Measurements from ENCODE around the gene CLIP2. TPM values are rescaled to one million over a fixed set of nuclear protein-coding genes. Genes with fewer than 3 reads are reported as not detected.
"Not testable (repeated sequence)": the region's sequence is repeated elsewhere in the genome, so short reads cannot be mapped to it uniquely, and the experiment has no call there.

CLIP2 gene
- total RNA-seq, 1 donor from 2014 or later = 48.9 TPM

DNA sequence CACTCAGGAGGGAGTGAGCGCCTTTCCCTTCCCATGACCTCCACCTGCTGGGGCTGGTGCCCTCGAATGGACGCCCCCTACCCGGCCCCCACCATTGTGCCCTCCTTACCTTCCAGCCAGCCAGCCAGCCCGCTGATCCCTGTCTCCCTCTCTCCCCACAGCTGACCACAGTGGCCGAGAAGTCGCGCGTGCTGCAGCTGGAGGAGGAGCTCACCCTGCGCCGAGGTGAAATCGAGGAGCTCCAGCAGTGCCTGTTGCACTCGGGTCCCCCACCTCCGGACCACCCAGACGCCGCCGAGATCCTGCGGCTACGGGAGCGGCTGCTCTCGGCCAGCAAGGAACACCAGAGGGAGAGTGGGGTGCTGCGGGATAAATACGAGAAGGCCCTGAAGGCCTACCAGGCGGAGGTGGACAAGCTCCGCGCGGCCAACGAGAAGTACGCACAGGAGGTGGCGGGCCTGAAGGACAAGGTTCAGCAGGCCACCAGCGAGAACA, 86.6 kb downstream of the CLIP2 start:
- DNase-seq (ENCODE audit: extremely low spot score, unreplicated experiment) = no peak
- Mint-ChIP-seq H3K27ac (no peak overlapping the region), H3K4me1 (ENCODE audit: unreplicated experiment) (peaks cover 6% of the 10 kb centered on the region), H3K4me3 (no peak overlapping the region), H3K9me3 (no peaks in the 10 kb centered on the region), H3K36me3 (peaks cover 8% of the 10 kb centered on the region), H3K27me3 (no peaks in the 10 kb centered on the region)
- TF ChIP-seq, protein P1, sequence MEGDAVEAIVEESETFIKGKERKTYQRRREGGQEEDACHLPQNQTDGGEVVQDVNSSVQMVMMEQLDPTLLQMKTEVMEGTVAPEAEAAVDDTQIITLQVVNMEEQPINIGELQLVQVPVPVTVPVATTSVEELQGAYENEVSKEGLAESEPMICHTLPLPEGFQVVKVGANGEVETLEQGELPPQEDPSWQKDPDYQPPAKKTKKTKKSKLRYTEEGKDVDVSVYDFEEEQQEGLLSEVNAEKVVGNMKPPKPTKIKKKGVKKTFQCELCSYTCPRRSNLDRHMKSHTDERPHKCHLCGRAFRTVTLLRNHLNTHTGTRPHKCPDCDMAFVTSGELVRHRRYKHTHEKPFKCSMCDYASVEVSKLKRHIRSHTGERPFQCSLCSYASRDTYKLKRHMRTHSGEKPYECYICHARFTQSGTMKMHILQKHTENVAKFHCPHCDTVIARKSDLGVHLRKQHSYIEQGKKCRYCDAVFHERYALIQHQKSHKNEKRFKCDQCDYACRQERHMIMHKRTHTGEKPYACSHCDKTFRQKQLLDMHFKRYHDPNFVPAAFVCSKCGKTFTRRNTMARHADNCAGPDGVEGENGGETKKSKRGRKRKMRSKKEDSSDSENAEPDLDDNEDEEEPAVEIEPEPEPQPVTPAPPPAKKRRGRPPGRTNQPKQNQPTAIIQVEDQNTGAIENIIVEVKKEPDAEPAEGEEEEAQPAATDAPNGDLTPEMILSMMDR (conservative IDR thresholded peaks at IDR 0.05) = no peak

DNA sequence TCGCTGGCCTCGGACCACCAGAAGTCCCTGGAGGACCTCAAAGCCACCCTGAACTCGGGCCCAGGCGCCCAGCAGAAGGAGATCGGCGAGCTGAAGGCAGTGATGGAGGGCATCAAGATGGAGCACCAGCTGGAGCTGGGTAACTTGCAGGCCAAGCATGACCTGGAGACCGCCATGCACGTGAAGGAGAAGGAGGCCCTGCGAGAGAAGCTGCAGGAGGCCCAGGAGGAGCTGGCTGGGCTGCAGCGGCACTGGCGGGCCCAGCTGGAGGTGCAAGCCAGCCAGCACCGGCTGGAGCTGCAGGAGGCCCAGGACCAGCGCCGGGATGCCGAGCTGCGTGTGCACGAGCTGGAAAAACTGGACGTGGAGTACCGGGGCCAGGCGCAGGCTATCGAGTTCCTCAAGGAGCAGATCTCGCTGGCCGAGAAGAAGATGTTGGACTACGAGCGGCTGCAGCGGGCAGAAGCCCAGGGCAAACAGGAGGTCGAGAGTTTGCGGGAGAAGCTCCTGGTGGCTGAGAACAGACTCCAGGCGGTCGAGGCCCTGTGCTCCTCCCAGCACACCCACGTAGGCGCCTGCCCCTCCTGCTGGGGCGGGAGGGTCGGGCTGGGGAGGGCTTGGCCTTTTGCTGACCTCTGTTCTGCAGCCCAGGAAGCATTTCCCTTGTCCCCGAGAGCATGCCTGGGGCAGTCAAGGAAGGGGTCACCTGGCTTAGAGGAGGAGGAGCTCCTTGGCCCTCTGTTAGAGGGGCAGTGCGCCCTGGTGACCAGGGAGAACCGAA, 87.2 kb downstream of the CLIP2 start:
- Mint-ChIP-seq H3K36me3 (peaks cover 10% of the 10 kb centered on the region), H3K4me3 (no peak overlapping the region), H3K27ac (no peak overlapping the region), H3K4me1 (ENCODE audit: unreplicated experiment) (peaks cover 6% of the 10 kb centered on the region), H3K9me3 (no peaks in the 10 kb centered on the region), H3K27me3 (no peaks in the 10 kb centered on the region)
- TF ChIP-seq, protein P1 (conservative IDR thresholded peaks at IDR 0.05) = no peak
- no peak for DNase-seq (ENCODE audit: extremely low spot score, unreplicated experiment)

DNA sequence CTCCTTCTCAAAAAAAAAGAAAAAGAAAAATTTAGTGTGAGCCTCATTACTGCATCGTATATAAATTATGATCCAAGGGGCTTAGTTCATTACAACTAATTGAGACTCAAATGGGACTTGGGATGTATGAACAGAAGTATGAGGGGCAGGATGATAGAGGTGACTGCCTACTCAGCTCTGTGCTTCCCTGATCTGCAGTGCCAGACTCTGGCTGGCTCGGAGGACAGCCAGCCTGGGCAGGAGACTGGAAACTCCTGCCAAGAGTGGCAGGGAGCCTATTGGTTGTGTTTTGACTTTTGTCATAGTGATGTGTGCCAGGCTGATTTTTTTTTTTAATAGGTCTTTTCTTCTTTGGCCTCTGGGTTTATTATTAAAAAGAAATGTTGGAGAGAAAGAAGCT, 90.7 kb downstream of the CLIP2 start:
- DNase-seq (ENCODE audit: extremely low spot score, unreplicated experiment) = no peak
- Mint-ChIP-seq H3K9me3 (no peaks in the 10 kb centered on the region), H3K4me1 (ENCODE audit: unreplicated experiment) (no peaks in the 10 kb centered on the region), H3K36me3 (peaks cover 14% of the 10 kb centered on the region), H3K27ac (no peak overlapping the region), H3K4me3 (no peak overlapping the region), H3K27me3 (no peaks in the 10 kb centered on the region)
- TF ChIP-seq, protein P1 (conservative IDR thresholded peaks at IDR 0.05) = no peak

DNA sequence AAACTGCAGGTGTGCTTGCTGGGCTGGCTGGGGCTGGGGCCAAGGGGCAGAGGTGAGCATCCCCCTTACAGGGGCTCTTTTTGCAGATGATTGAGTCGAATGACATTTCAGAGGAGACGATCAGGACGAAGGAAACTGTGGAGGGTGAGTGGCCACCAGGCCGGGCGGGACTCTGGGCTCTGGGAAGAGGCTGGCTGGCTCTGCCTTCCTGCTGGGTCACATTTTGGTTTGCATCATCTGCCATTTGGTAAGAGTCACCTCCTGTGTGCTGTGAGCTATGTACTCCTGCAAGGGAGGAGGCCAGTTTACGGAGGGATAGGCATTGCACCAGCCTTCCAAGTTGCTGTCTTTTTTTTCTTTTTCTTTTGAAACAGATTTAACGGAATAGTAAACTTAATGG, 91.5 kb downstream of the CLIP2 start:
- DNase-seq (ENCODE audit: extremely low spot score, unreplicated experiment) = no peak
- no peak overlapping the region for H3K4me3 Mint-ChIP-seq
- H3K9me3 Mint-ChIP-seq = no peaks in the 10 kb centered on the region
- no peak overlapping the region for H3K27ac Mint-ChIP-seq
- H3K27me3 Mint-ChIP-seq = no peaks in the 10 kb centered on the region
- TF ChIP-seq, protein P1 (conservative IDR thresholded peaks at IDR 0.05) = no peak
- peaks cover 14% of the 10 kb centered on the region for H3K36me3 Mint-ChIP-seq
- H3K4me1 Mint-ChIP-seq (ENCODE audit: unreplicated experiment) = no peaks in the 10 kb centered on the region

DNA sequence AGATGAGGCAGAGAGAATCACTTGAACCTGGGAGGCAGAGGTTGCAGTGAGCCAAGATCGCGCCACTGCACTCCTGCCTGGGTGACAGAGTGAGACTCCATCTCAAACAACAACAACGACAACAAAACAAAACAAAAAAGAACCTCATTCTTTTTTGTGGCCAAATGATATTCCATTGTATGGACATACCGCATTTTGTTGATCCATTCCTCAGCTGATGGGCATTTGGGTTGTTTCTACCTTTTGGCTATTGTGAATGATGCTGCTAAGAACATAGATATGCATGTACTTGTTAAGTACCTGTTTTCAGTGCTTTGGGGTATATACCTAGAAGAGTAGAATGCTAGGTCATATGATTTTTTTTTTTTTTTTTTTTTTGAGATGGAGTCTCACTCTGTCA, 94.9 kb downstream of the CLIP2 start:
- H3K9me3 Mint-ChIP-seq = not testable (repeated sequence)
- H3K36me3 Mint-ChIP-seq = peaks cover 13% of the 10 kb centered on the region

DNA sequence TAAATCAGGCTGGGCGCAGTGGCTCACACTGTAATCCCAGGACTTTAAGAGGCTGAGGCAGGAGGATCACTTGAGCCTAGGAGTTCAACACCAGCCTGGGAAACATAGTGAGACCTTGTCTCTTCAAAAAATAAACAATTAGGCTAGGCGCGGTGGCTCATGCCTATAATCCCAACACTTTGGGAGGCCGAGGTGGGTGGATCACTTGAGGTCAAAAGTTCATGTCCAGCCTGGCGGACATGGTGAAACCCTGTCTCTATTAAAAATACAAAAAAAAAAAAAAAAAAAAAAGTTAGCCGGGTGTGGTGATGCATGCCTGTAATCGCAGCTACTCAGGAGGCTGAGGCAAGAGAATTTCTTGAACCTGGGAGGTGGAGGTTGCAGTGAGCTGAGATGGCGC, 95.6 kb downstream of the CLIP2 start:
- not testable (repeated sequence) for H3K27ac Mint-ChIP-seq; H3K4me3 Mint-ChIP-seq; H3K27me3 Mint-ChIP-seq; H3K4me1 Mint-ChIP-seq (ENCODE audit: unreplicated experiment); DNase-seq (ENCODE audit: extremely low spot score, unreplicated experiment); H3K9me3 Mint-ChIP-seq
- H3K36me3 Mint-ChIP-seq = peaks cover 13% of the 10 kb centered on the region

More for the DNA sequence above, 94.9 kb downstream of the CLIP2 start:
- H3K27me3 Mint-ChIP-seq; DNase-seq (ENCODE audit: extremely low spot score, unreplicated experiment); H3K4me1 Mint-ChIP-seq (ENCODE audit: unreplicated experiment); H3K4me3 Mint-ChIP-seq; H3K27ac Mint-ChIP-seq: not testable (repeated sequence)

Measured in type B pancreatic cell (in vitro differentiated cells).